MM.1S (cell line): ENCODE results near the gene LPIN1.

Source experiments
- CTCF ChIP-seq: fragments of 300-600 bp; sonication (generic); IDR thresholded peaks from 2 replicates; pipeline ENCODE4 v1.5.1; 2016; ENCODE audit warnings: antibody characterized with exemption, low read length, mixed read lengths
- EZH2 ChIP-seq: fragments of 300-600 bp; sonication (generic); optimal IDR thresholded peaks from 2 replicates; pipeline ENCODE3; 2017; ENCODE audit warnings: low read depth, mild to moderate bottlenecking, antibody characterized with exemption, low read length, mixed read lengths
- EZH2phosphoT487 ChIP-seq: fragments of 300-600 bp; sonication (generic); IDR thresholded peaks from 2 replicates; pipeline ENCODE4 v1.6.1; 2018; ENCODE audit warnings: antibody characterized with exemption, low read length

GRCh38 chr2:11839916-11840315 lies 93.5 kb downstream of the LPIN1 start:
- TF ChIP-seq CTCF = no peak
- TF ChIP-seq EZH2 = no peak
- TF ChIP-seq EZH2phosphoT487 = no peak
